GM19395 (cell line): Measurements from ENCODE around the gene FABP7.

ENCODE experiments used
- ATAC-seq: cut with Tn5 transposase; IDR thresholded peaks from one replicate; pipeline ENCODE4 v1.9.1; 2021; ENCODE audit warnings: mild to moderate bottlenecking, moderate library complexity; ENCODE audit not compliant: unreplicated experiment

FABP7 gene

GRCh38 chr6:122755901-122756300 is 23.6 kb upstream of the FABP7 start:
- ATAC-seq, result no peak

GRCh38 chr6:122758927-122759334 is 20.6 kb upstream of the FABP7 start:
- ATAC-seq, result peak; percentile 97

- ATAC-seq, result no peak
These were observed 19.2 kb upstream of the FABP7 start for GRCh38 chr6:122760330-122760729.

- ATAC-seq, result no peak
These were observed 13.3 kb upstream of the FABP7 start for GRCh38 chr6:122766256-122766655.

GRCh38 chr6:122770835-122771601 is 8.5 kb upstream of the FABP7 start:
- no peak for ATAC-seq

GRCh38 chr6:122772724-122773415 is 6.6 kb upstream of the FABP7 start:
- ATAC-seq, result no peak

GRCh38 chr6:122775975-122776374 is 3.5 kb upstream of the FABP7 start:
- ATAC-seq, result no peak

GRCh38 chr6:122778302-122778701 is 1.2 kb upstream of the FABP7 start:
- no peak for ATAC-seq

GRCh38 chr6:122778985-122779661 is 393 bp upstream of the FABP7 start:
- no peak for ATAC-seq

GRCh38 chr6:122780114-122780513 is 598 bp downstream of the FABP7 start:
- no peak for ATAC-seq

- no peak for ATAC-seq
These were observed 2.2 kb downstream of the FABP7 start for GRCh38 chr6:122781716-122782115.

- no peak for ATAC-seq
These were observed 3.9 kb downstream of the FABP7 start for GRCh38 chr6:122783401-122783800.

GRCh38 chr6:122785891-122786290 is 6.4 kb downstream of the FABP7 start:
- no peak for ATAC-seq

GRCh38 chr6:122787721-122788120 is 8.2 kb downstream of the FABP7 start:
- no peak for ATAC-seq

GRCh38 chr6:122788208-122788607 is 8.7 kb downstream of the FABP7 start:
- no peak for ATAC-seq

- ATAC-seq, result no peak
These were observed 9.2 kb downstream of the FABP7 start for GRCh38 chr6:122788663-122789181.

- ATAC-seq, result peak; percentile 66
These were observed 9.9 kb downstream of the FABP7 start, which contains the start of gene SMPDL3A for GRCh38 chr6:122789182-122790027. Gene SMPDL3A (plus strand): TSS chr6:122789258. CDS start chr6:122789347, 89 bp downstream.

- no peak for ATAC-seq
These were observed 10.5 kb downstream of the FABP7 start for GRCh38 chr6:122790028-122790422.

GRCh38 chr6:122790423-122791309 is 11.2 kb downstream of the FABP7 start:
- no peak for ATAC-seq

- ATAC-seq, result no peak
These were observed 11.8 kb downstream of the FABP7 start for GRCh38 chr6:122791310-122791679.
